HG02970 (cell line): Measurements from ENCODE around the gene EVI5.
"Not testable (repeated sequence)": the region's sequence is repeated elsewhere in the genome, so short reads cannot be mapped to it uniquely, and the experiment has no call there.

Source experiments
- ATAC-seq: cut with Tn5 transposase; IDR thresholded peaks from one replicate; pipeline ENCODE4 v1.9.1; 2021; ENCODE audit warnings: mild to moderate bottlenecking, moderate library complexity, moderate number of reproducible peaks; ENCODE audit not compliant: unreplicated experiment, low FRiP score

Gene EVI5

DNA sequence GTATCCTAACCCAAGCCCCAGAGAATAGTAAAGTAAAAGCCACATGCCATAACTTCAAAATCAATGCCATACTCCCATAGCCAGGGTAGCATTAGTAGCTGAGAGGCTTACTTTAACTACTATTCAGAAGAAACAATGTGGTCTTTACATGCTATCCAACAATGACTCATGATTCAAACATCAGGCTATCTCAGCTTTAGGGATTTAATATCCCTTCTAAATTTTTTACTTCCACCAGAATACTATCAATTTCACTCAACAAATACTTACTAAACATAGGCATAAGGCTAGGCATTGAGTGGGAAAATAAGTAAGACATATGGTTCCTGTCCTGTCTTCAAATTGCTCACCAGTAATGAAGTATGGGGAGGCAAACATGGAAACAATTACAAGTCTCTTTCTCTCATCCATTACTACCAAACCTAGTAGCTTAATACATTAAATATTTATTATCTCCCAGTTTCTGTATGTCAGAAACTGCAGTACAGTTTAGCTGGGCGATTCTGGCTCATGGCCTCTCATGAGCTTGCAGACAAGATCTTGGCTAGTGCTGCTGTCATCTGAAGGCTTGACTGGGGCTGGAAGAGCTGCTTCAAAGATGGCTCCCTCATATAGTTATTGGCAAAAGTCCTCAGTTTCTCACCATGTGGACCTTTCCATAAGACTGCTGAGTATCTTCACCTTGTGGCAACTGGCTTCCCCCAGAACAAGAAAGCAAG lies 30.7 kb downstream of the EVI5 start:
- ATAC-seq = no peak

GRCh38 chr1:92752719-92753118 lies 32.2 kb downstream of the EVI5 start:
- no peak for ATAC-seq

- no peak for ATAC-seq
Observed at GRCh38 chr1:92749024-92749634, 35.8 kb downstream of the EVI5 start.

- no peak for ATAC-seq
Observed at GRCh38 chr1:92748138-92748537, 36.8 kb downstream of the EVI5 start.

DNA sequence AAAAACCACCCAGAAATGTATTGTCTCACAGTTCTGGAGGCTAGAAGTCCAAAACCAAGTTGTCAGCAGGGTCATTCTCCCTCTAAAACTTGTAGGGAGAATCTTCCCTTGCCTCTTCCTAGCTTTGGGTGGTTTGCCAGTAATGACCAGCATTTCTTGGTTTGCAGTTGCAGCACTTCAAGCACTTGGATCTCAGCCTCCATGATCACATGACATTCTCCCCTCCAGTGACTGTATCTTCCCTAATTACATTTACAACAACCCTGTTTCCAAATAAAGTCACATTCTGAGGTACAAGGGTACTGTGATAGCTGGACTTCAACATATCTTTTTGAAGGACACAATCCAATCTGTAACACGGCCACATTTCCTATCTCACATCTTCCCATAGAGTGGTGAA lies 37.2 kb downstream of the EVI5 start:
- no peak for ATAC-seq

DNA sequence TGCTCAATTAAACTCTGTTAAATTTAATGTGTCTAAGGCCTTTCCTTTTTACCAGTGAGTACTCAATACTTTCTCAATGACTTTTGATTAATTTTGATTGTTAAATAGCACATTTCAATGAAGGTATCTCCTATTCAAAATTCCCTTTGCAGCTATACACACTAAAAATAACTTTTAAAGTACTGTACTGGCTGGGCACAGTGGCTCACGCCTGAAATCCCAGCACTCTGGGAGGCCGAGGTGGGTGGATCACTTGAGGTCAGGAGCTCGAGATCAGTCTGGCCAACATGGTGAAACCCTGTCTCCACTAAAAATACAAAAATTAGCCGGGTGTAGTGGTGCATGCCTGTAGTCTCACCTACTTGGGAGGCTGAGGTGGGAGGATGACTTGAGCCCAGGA lies 38.7 kb downstream of the EVI5 start:
- ATAC-seq = not testable (repeated sequence)

DNA sequence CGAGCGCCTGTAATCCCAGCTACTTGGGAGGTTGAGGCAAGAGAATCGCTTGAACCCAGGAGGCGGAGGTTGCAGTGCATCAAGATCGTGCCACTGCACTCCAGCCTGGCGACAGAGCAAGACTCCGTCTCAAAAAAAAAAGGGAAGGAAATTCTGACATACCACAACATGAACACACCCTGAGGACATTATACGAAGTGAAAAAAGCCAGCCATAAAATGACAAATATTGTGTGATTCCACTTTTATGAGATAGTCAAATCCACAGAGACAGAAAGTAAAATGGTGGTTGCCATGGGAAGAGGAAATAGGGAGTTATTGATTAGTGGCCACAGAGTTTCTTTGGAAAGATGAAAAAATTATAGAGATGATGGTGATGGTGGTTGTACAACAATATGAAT lies 41.7 kb downstream of the EVI5 start:
- no peak for ATAC-seq

DNA sequence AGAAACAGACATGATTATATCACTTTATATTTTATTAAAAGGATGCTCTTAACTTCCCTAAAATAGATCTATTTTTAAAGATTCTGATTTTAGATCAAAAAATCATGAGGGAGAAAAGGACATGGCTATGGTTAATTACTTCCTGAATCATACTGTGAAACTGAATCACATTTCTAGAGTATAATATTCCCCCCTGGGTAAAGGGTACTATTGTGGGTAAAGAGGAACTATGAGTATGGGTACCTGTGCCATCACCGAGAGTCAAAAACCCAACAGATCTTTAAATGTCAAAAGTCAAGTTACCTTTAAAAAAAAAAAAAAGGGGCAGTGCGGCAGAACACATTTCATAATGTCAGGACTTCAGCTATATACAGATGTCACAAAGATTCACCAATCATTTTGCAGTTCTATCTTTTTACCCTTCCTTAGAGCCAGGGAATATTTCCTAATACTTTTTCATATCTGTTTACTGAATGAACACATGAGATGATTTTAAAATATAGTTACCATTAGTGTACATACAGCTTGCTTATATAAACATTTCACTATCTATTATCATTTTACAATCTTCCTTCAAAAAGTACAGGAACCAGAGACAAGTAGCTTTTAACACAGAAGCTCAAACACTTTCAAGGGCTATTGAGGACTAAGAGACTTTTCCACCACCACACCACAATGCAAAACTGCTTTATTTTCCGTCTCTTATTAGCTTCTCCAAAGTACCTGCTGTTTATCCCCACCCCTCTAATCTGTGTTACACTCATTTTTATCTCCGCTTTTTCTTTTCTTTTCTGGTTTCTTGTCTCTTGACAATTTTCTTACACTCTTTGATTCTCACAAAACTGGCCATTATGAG lies 45.0 kb downstream of the EVI5 start:
- no peak for ATAC-seq

GRCh38 chr1:92736395-92736794 lies 48.5 kb downstream of the EVI5 start:
- no peak for ATAC-seq

DNA sequence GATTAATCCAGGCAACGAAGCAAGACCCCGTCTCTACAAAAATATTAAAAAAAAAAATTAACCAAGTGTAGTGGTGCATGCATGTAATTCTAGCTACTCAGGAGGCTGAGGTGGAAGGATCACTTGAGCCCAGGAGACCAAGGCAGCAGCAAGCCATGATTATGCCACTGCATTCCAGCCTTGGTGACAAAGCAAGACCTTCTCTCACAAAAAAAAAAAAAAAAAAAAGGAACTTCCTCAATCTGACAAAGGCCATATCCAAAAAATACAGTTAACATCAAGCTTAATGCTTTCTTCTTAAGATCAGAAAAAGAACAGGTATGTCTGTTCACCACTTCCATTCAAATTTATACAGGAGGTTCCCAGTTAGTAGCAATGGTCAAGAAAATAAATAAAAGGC lies 54.4 kb downstream of the EVI5 start:
- no peak for ATAC-seq

DNA sequence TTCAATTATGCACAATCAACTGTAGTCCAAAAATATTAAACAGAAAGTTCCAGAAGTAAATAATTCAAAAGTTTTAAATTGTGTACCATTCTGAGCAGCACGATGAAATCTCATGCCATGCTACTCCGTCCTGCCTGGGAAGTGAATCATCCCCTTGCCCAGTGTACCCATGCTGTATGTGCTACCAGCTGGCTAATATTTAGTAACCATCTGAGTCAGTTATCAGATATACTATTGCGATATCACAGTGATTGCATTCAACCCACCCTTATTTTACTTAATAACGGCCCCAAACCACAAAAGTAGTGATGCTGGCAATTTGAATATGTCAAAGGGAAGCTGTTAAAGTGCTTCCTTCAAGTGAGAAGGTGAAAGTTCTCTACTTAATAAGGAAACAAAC lies 56.2 kb downstream of the EVI5 start:
- ATAC-seq = no peak

- not testable (repeated sequence) for ATAC-seq
Observed at GRCh38 chr1:92723713-92724112, 61.2 kb downstream of the EVI5 start.

GRCh38 chr1:92721886-92722285 lies 63.0 kb downstream of the EVI5 start:
- no peak for ATAC-seq

GRCh38 chr1:92721157-92721556 lies 63.8 kb downstream of the EVI5 start:
- ATAC-seq = not testable (repeated sequence)

GRCh38 chr1:92715476-92715951 lies 69.4 kb downstream of the EVI5 start:
- not testable (repeated sequence) for ATAC-seq

- ATAC-seq = no peak
Observed at GRCh38 chr1:92713939-92714338, 71.0 kb downstream of the EVI5 start.

DNA sequence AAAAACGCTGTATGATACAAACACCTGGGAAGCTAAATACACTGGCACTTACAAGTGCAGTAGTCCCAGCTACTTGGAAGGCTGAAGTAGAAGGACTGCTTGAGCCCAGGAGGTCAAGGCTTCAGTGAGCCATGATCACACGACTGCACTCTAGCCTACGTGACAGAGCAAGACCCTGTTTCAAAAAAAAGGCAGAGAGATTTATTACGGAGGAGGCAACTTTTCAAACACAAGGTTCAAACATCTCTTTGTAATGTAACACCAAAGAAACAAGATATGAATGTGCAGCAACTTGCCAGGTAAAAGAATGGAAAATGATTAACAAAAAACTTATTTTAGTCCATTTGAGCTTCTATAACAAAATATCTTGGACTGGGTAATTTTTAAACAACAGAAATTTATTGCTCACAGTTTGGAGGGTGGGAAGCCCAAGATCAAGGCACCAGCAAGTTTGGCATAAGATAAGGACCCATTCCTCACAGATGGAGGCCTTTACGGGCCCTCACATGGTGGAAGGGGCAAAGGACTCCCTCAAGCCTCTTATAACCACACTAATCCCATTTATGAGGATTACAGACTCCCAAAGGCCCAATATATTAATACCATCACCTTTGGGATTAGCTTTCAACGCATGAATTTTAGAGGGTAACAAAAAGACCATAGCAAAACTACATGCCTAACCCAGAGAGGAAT lies 73.3 kb downstream of the EVI5 start:
- ATAC-seq = no peak

- ATAC-seq = no peak
Observed at GRCh38 chr1:92709738-92710137, 75.2 kb downstream of the EVI5 start.

DNA sequence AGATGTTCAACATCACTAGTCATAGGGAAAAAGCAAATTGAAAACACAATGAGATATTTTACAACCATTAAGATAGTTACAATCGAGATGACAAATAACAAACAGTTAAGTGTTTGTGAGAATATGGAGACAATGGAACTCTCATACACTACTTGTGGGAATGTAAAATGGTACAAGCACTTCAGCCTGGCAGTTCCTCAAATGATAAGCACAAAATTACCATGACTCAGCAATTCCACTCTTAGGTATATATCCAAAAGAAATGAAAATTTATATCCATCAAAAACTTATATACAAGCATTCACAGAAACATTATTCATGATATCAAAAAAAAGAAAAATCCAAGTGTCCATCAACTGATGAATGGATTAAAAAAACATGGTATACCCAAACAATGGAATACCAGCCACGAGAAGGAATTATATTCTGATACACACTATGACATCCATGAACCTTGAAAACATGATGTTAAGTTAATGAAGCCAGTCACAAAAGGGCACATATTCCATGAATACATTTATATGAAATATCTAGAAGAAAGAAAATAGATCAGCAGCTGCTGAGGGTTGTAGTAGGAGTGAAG lies 76.4 kb downstream of the EVI5 start:
- no peak for ATAC-seq

DNA sequence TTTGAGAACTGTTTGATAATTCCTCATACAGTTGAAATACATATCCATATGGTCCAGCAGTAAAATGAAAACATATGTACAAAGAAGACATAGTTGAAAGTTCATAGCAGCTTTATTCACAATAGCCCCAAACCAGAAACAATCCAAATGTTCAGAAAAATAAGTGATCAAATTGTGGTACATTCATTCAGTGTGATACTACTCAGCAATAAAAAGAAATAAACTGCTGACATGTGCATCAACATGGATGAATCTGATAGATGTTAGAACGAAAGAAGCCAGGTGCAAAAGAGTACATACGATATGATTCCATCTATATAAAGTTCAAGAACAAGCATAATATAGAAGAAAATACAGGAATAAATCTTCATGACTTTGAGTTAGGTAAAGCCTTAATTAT lies 77.2 kb downstream of the EVI5 start:
- ATAC-seq = no peak
